Right lobe of liver (tissue), 4 donors: Measurements from ENCODE around the gene IST1.

Experiments used
- POLR2A ChIP-seq: fragments of 450-650 bp; IDR thresholded peaks from one replicate; pipeline ENCODE4 v1.6.1; 2017; ENCODE audit warnings: antibody characterized with exemption, mild to moderate bottlenecking
- TF ChIP-seq, protein P1 (sequence below), 4 donors: fragments of 200-600 bp in 3 of 4; fragments of 450-650 bp in 1 of 4; IDR thresholded peaks; one replicate each; pipeline versions ENCODE4 v1.5.1 to v1.8.0; 2016 to 2022; ENCODE audit warnings: antibody characterized with exemption in 4 of 4, mild to moderate bottlenecking in 2 of 4
- donor health status: DM: no; HTN: no; CAD: no.
- donor health status: DM: no; HTN: no; CAD: no.
- donor health status: DM: no; HTN: yes; CAD: no.

DNA sequence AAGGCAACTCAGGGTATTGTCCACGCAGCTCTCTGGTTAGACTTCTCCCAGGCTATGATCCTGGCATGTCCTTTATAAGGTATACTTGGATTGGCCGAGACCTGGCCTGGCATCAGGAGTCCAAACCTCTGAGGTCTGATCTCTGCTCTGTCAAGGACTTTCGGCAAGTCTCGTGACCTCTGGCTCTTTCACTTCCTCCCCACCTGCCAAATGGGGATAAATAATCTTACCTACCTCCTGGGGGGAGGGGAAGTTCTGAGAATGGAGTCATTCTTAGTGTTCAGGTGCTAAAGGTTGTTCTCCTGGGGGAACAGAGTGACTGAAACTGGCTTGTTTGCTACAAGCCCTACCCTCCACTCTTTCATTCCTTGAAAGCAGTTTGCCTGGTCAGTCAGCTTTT is 41.9 kb upstream of the IST1 start:
- TF ChIP-seq, protein P1, sequence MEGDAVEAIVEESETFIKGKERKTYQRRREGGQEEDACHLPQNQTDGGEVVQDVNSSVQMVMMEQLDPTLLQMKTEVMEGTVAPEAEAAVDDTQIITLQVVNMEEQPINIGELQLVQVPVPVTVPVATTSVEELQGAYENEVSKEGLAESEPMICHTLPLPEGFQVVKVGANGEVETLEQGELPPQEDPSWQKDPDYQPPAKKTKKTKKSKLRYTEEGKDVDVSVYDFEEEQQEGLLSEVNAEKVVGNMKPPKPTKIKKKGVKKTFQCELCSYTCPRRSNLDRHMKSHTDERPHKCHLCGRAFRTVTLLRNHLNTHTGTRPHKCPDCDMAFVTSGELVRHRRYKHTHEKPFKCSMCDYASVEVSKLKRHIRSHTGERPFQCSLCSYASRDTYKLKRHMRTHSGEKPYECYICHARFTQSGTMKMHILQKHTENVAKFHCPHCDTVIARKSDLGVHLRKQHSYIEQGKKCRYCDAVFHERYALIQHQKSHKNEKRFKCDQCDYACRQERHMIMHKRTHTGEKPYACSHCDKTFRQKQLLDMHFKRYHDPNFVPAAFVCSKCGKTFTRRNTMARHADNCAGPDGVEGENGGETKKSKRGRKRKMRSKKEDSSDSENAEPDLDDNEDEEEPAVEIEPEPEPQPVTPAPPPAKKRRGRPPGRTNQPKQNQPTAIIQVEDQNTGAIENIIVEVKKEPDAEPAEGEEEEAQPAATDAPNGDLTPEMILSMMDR (IDR thresholded peaks at IDR 0.05) = no peak
- no peak for TF ChIP-seq POLR2A
